ENCODE data around the gene COX11. TPM values are rescaled to one million over a fixed set of nuclear protein-coding genes. Genes with fewer than 3 reads are reported as not detected.

COX11 gene
- polyA plus RNA-seq, 1 of the 3 experiments (the other 2 are of a cell fraction), result 85.8 TPM

GRCh38 chr17:54944796-54945195, 23.7 kb downstream of the COX11 start:
- WGBS (ENCODE audit: low lambda C conversion rate), result 92% methylated on average over 1 of the region's 1 CpG
- H3K79me2 ChIP-seq (ENCODE audit: insufficient read depth), result no peaks in the 10 kb centered on the region
- no peak overlapping the region for H2AFZ ChIP-seq (ENCODE audit: low read depth)
- no peak overlapping the region for H3K9ac ChIP-seq
- no peaks in the 10 kb centered on the region for H3K9me2 ChIP-seq
- DNase-seq, result no peak
- no peaks in the 10 kb centered on the region for H4K20me1 ChIP-seq (ENCODE audit: insufficient read depth)
- TF ChIP-seq MEF2A (IDR thresholded peaks at IDR 0.05; ENCODE audit: borderline replicate concordance, low read depth) (no peak), SMC3 (IDR thresholded peaks at IDR 0.05; ENCODE audit: low read depth, low read length) (no peak), CHD2 (IDR thresholded peaks at IDR 0.05; ENCODE audit: low read length, partially characterized antibody) (no peak)
- H3F3A ChIP-seq (replicated peaks; ENCODE audit: insufficient read depth), result peaks cover 5% of the 10 kb centered on the region
- ChIA-PET CTCF (interaction anchor here (1.5 kb wide), 1 partner anchor 15 kb away, joined by 3 read pairs; no protein-coding TSS in a partner anchor), POLR2A (no interaction called here)
- H3K27ac ChIP-seq (ENCODE audit: low read depth in 2 of 2, low read length in 1 of 2), result no peak overlapping the region
- H3K27me3 ChIP-seq (ENCODE audit: insufficient read depth), result no peaks in the 10 kb centered on the region
- no peaks in the 10 kb centered on the region; the same call in 1 of the 2 replicates for H3K9me3 ChIP-seq
- no peak overlapping the region for H3K4me2 ChIP-seq
- H3K36me3 ChIP-seq (replicated peaks in 1 of 2; ENCODE audit: control insufficient read depth in 1 of 2, insufficient read depth in 2 of 2, low read length in 1 of 2), result peaks cover 45 to 58% of the 10 kb centered on the region in 2 experiments
- no peaks in the 10 kb centered on the region for H3K4me1 ChIP-seq (ENCODE audit: control insufficient read depth in 1 of 2, insufficient read depth in 2 of 2, low read depth in 1 of 2, low read length in 1 of 2)
- no peak overlapping the region for H3K4me3 ChIP-seq (ENCODE audit: low read depth in 2 of 2, low read length in 1 of 2)

DNA sequence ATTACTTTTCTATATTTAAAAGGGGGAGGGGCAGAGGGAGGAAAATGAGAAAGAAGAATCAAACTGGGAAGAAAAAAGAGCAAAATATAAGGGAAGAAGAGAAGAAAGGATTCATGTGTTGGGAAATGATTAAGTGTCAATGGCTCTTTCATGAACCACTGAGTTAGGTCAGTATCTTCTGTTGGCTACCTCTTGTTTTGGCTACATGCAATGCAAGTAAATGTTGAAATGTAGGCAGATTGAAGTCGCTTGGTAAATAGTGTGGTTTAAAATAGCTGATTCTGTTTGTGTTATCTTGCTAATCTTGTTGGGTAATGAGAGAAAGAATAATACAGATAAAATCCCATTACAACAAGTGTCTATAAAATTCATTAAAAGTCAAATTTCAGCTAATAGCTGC, 27.2 kb downstream of the COX11 start:
- TF ChIP-seq, protein P1, sequence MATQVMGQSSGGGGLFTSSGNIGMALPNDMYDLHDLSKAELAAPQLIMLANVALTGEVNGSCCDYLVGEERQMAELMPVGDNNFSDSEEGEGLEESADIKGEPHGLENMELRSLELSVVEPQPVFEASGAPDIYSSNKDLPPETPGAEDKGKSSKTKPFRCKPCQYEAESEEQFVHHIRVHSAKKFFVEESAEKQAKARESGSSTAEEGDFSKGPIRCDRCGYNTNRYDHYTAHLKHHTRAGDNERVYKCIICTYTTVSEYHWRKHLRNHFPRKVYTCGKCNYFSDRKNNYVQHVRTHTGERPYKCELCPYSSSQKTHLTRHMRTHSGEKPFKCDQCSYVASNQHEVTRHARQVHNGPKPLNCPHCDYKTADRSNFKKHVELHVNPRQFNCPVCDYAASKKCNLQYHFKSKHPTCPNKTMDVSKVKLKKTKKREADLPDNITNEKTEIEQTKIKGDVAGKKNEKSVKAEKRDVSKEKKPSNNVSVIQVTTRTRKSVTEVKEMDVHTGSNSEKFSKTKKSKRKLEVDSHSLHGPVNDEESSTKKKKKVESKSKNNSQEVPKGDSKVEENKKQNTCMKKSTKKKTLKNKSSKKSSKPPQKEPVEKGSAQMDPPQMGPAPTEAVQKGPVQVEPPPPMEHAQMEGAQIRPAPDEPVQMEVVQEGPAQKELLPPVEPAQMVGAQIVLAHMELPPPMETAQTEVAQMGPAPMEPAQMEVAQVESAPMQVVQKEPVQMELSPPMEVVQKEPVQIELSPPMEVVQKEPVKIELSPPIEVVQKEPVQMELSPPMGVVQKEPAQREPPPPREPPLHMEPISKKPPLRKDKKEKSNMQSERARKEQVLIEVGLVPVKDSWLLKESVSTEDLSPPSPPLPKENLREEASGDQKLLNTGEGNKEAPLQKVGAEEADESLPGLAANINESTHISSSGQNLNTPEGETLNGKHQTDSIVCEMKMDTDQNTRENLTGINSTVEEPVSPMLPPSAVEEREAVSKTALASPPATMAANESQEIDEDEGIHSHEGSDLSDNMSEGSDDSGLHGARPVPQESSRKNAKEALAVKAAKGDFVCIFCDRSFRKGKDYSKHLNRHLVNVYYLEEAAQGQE (IDR thresholded peaks at IDR 0.05; ENCODE audit: low read depth, low read length), result no peak
- TF ChIP-seq USF2 (IDR thresholded peaks at IDR 0.05; ENCODE audit: borderline replicate concordance, low read depth, low read length) (no peak), POLR2AphosphoS5 (IDR thresholded peaks at IDR 0.05; ENCODE audit: low read depth, low read length) (no peak), SIN3A (IDR thresholded peaks at IDR 0.05; ENCODE audit: borderline replicate concordance, low read depth, low read length) (no peak), IRF3 (IDR thresholded peaks at IDR 0.05; ENCODE audit: low read depth, low read length) (no peak), YY1 (IDR thresholded peaks at IDR 0.05; ENCODE audit: low read depth) (no peak), RXRA (IDR thresholded peaks at IDR 0.05; ENCODE audit: borderline replicate concordance, low read depth) (no peak), TCF12 (IDR thresholded peaks at IDR 0.05) (no peak), MXI1 (IDR thresholded peaks at IDR 0.05; ENCODE audit: low read depth, low read length) (no peak), RFX5 (IDR thresholded peaks at IDR 0.05; ENCODE audit: low read length) (no peak)
- TF ChIP-seq, protein P2, sequence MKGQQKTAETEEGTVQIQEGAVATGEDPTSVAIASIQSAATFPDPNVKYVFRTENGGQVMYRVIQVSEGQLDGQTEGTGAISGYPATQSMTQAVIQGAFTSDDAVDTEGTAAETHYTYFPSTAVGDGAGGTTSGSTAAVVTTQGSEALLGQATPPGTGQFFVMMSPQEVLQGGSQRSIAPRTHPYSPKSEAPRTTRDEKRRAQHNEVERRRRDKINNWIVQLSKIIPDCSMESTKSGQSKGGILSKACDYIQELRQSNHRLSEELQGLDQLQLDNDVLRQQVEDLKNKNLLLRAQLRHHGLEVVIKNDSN (IDR thresholded peaks at IDR 0.05; ENCODE audit: borderline replicate concordance, low read depth), result no peak
- Histone ChIP-seq H3K9me2 (no peaks in the 10 kb centered on the region), H3K79me2 (ENCODE audit: insufficient read depth) (no peaks in the 10 kb centered on the region), H3K36me3 (replicated peaks in 1 of 2; ENCODE audit: control insufficient read depth in 1 of 2, insufficient read depth in 2 of 2, low read length in 1 of 2) (peaks cover 48 to 59% of the 10 kb centered on the region in 2 experiments), H3K4me2 (no peak overlapping the region), H3K4me1 (ENCODE audit: control insufficient read depth in 1 of 2, insufficient read depth in 2 of 2, low read depth in 1 of 2, low read length in 1 of 2) (no peaks in the 10 kb centered on the region), H3K9me3 (no peaks in the 10 kb centered on the region), H2AFZ (ENCODE audit: low read depth) (no peak overlapping the region), H4K20me1 (ENCODE audit: insufficient read depth) (no peaks in the 10 kb centered on the region), H3K27me3 (ENCODE audit: insufficient read depth) (no peaks in the 10 kb centered on the region), H3K9ac (no peak overlapping the region), H3F3A (replicated peaks; ENCODE audit: insufficient read depth) (no peaks in the 10 kb centered on the region), H3K4me3 (ENCODE audit: low read depth in 2 of 2, low read length in 1 of 2) (no peak overlapping the region), H3K27ac (ENCODE audit: low read depth in 2 of 2, low read length in 1 of 2) (no peak overlapping the region)
- WGBS (ENCODE audit: low lambda C conversion rate), result 97% methylated on average over 1 of the region's 1 CpG
- ChIA-PET POLR2A (no interaction called here), CTCF (no interaction called here)
- DNase-seq, result no peak

Data from SK-N-SH (cell line).